H1 (cell line): ENCODE data around the gene PLD2. TPM values are rescaled to one million over a fixed set of nuclear protein-coding genes. Genes with fewer than 3 reads are reported as not detected.

Experiments used
- CTCF ChIA-PET: fragments of 300-600 bp; sonication (Branson Sonifier 250); formaldehyde crosslinking; loops from one replicate; lab custom pipeline; 2021; ENCODE audit not compliant: partially characterized antibody; lab: Charles Lee
- POLR2A ChIA-PET: fragments of 300-600 bp; sonication (Branson Sonifier 250); formaldehyde crosslinking; loops from one replicate; lab custom pipeline; 2021; ENCODE audit warnings: inconsistent platforms; ENCODE audit not compliant: partially characterized antibody; lab: Charles Lee
- DNase-seq, 2 experiments: peaks; one replicate each; pipeline versions ENCODE4 v3.0.0 to v3.0.0-alpha.2; 2010 to 2022; ENCODE audit warnings: low spot score in 2 of 2, low read depth in 1 of 2, mixed read lengths in 1 of 2
- FAIRE-seq: peaks from 2 replicates; lab custom pipeline; 2011; peaks lifted over from hg19 to GRCh38; lab: Jason Lieb, UNC
- H2AFZ ChIP-seq: 2 replicates; pipeline ENCODE4 v1.8.1; 2012; ENCODE audit warnings: low read length, inconsistent platforms
- H2AK5ac ChIP-seq: 2 replicates; pipeline ENCODE4 v1.6.1; 2013; ENCODE audit warnings: low read depth, low read length
- H2BK120ac ChIP-seq: replicated peaks from 2 replicates; pipeline ENCODE3; 2013; ENCODE audit warnings: low read depth, low read length, inconsistent platforms
- H2BK12ac ChIP-seq: 2 replicates; pipeline ENCODE4 v1.6.1; 2013; ENCODE audit warnings: low read depth, low read length
- H2BK15ac ChIP-seq: 2 replicates; pipeline ENCODE4 v1.6.1; 2013; ENCODE audit warnings: low read length
- H2BK20ac ChIP-seq: 2 replicates; pipeline ENCODE4 v1.6.1; 2013; ENCODE audit warnings: low read length
- H2BK5ac ChIP-seq: 2 replicates; pipeline ENCODE4 v1.6.1; 2013; ENCODE audit warnings: low read depth, low read length
- H3K14ac ChIP-seq: 2 replicates; pipeline ENCODE4 v1.6.1; 2013; ENCODE audit warnings: inconsistent platforms; ENCODE audit not compliant: insufficient read length
- H3K18ac ChIP-seq: 2 replicates; pipeline ENCODE4 v1.6.1; 2013; ENCODE audit warnings: low read length; ENCODE audit errors: extremely low read depth
- H3K23ac ChIP-seq: 2 replicates; pipeline ENCODE4 v1.6.1; 2013; ENCODE audit warnings: inconsistent platforms; ENCODE audit not compliant: insufficient read length
- H3K23me2 ChIP-seq: 2 replicates; pipeline ENCODE4 v1.6.1; 2013; ENCODE audit warnings: low read depth, low read length
- H3K27ac ChIP-seq: 2 replicates; pipeline ENCODE4 v1.6.1; 2011; ENCODE audit warnings: low read depth, low read length, inconsistent platforms
- H3K27me3 ChIP-seq, 4 experiments: replicated peaks in 1 of 4; 1 replicate in 1 of 4; 2 replicates in 3 of 4; pipeline versions ENCODE4 v1.6.1 to v1.8.1; 2011 to 2013; ENCODE audit warnings: low read length in 3 of 4, mild to moderate bottlenecking in 3 of 4, inconsistent platforms in 2 of 4, mixed read lengths in 2 of 4, moderate library complexity in 1 of 4; ENCODE audit not compliant: control insufficient read depth in 3 of 4, insufficient read depth in 3 of 4; ENCODE audit errors: extremely low read depth in 1 of 4
- H3K36me3 ChIP-seq, 4 experiments: 2 replicates each; pipeline versions ENCODE4 v1.6.1 to v1.8.1; 2011 to 2013; ENCODE audit warnings: mild to moderate bottlenecking in 4 of 4, low read length in 3 of 4, moderate library complexity in 2 of 4, control low read depth in 1 of 4, inconsistent platforms in 1 of 4; ENCODE audit not compliant: insufficient read depth in 4 of 4, control insufficient read depth in 2 of 4
- H3K4ac ChIP-seq: replicated peaks from 2 replicates; pipeline ENCODE3; 2013; ENCODE audit warnings: low read length, low read depth, mixed read lengths, inconsistent platforms; ENCODE audit not compliant: insufficient read length
- H3K4me1 ChIP-seq, 4 experiments: replicated peaks in 1 of 4; 1 replicate in 1 of 4; 2 replicates in 3 of 4; pipeline versions ENCODE4 v1.6.1 to v1.8.1; 2011 to 2013; ENCODE audit warnings: low read length in 3 of 4, inconsistent platforms in 2 of 4, mixed read lengths in 1 of 4; ENCODE audit not compliant: insufficient read depth in 4 of 4, control insufficient read depth in 3 of 4
- H3K4me2 ChIP-seq, 2 experiments: 2 replicates each; pipeline versions ENCODE4 v1.6.1 to v1.8.1; 2011 to 2013; ENCODE audit warnings: low read depth in 2 of 2, low read length in 2 of 2, control low read depth in 1 of 2, inconsistent platforms in 1 of 2, mild to moderate bottlenecking in 1 of 2; ENCODE audit not compliant: insufficient read depth in 1 of 2
- H3K4me3 ChIP-seq, 4 experiments: fragments of 200-600, 300-600 bp in 1 of 4; sonication (generic), shearing (Covaris generic), sonication (Bioruptor Twin) in 1 of 4; 2 replicates each; pipeline versions ENCODE4 v1.5.1 to v1.8.1; 2011 to 2016; ENCODE audit warnings: low read length in 4 of 4, low read depth in 3 of 4, control low read depth in 2 of 4, inconsistent platforms in 2 of 4, mild to moderate bottlenecking in 2 of 4, mixed read lengths in 1 of 4, moderate library complexity in 1 of 4; ENCODE audit not compliant: insufficient read depth in 2 of 4; ENCODE audit errors: extremely low read depth in 1 of 4
- H3K56ac ChIP-seq: replicated peaks from 2 replicates; pipeline ENCODE3; 2013; ENCODE audit warnings: low read depth, mild to moderate bottlenecking, mixed read lengths, low read length, inconsistent platforms; ENCODE audit not compliant: insufficient read length
- H3K79me1 ChIP-seq: 2 replicates; pipeline ENCODE4 v1.6.1; 2013; ENCODE audit warnings: low read depth, low read length, control low read depth
- H3K79me2 ChIP-seq, 2 experiments: 2 replicates each; pipeline versions ENCODE4 v1.6.1 to v1.8.1; 2012 to 2013; ENCODE audit warnings: low read length in 2 of 2, mild to moderate bottlenecking in 2 of 2, inconsistent platforms in 1 of 2; ENCODE audit not compliant: insufficient read depth in 2 of 2, control insufficient read depth in 1 of 2
- H3K9ac ChIP-seq, 4 experiments: replicated peaks in 1 of 4; 1 replicate in 1 of 4; 2 replicates in 3 of 4; pipeline versions ENCODE4 v1.6.1 to v1.8.1; 2011 to 2013; ENCODE audit warnings: low read depth in 3 of 4, low read length in 3 of 4, control low read depth in 2 of 4, mild to moderate bottlenecking in 2 of 4, moderate library complexity in 2 of 4, inconsistent platforms in 1 of 4; ENCODE audit errors: extremely low read depth in 1 of 4
- H3K9me3 ChIP-seq, 2 experiments: 2 replicates each; pipeline versions ENCODE4 v1.6.1 to v1.8.1; 2012 to 2013; ENCODE audit warnings: mild to moderate bottlenecking in 2 of 2, moderate library complexity in 2 of 2, control low read depth in 1 of 2, inconsistent platforms in 1 of 2, low read depth in 1 of 2, low read length in 1 of 2, mixed read lengths in 1 of 2; ENCODE audit not compliant: insufficient read depth in 2 of 2
- H4K20me1 ChIP-seq, 2 experiments: replicated peaks in 1 of 2; 2 replicates each; pipeline versions ENCODE3 to v1.8.1; 2011 to 2013; ENCODE audit warnings: inconsistent platforms in 2 of 2, low read length in 2 of 2, mild to moderate bottlenecking in 1 of 2; ENCODE audit not compliant: insufficient read depth in 2 of 2, control insufficient read depth in 1 of 2
- H4K5ac ChIP-seq: 2 replicates; pipeline ENCODE4 v1.6.1; 2013; ENCODE audit warnings: low read length, low read depth, mixed read lengths, inconsistent platforms; ENCODE audit not compliant: insufficient read length
- H4K8ac ChIP-seq: 2 replicates; pipeline ENCODE4 v1.8.0; 2013; ENCODE audit warnings: mild to moderate bottlenecking, moderate library complexity, low read length, inconsistent platforms; ENCODE audit not compliant: insufficient read depth; ENCODE audit errors: extremely low read depth
- H4K91ac ChIP-seq: replicated peaks from 2 replicates; pipeline ENCODE3; 2013; ENCODE audit warnings: low read length, mixed read lengths, inconsistent platforms; ENCODE audit not compliant: insufficient read length
- RNF2 ChIP-seq: fragments of 200-900, 300-1000 bp; sonication (generic); IDR thresholded peaks from 2 replicates; pipeline ENCODE4 v1.7.1; 2016; ENCODE audit warnings: borderline replicate concordance, low read depth, mild to moderate bottlenecking, antibody characterized with exemption, low read length; ENCODE audit not compliant: poor library complexity, severe bottlenecking; ENCODE audit errors: missing control alignments
- WGBS, 2 experiments: shearing (Covaris generic) in 1 of 2; methylation state at CpG; one replicate each; pipeline versions ENCODE4 v1.1.6 to v1.1.7; 2013 to 2015; ENCODE audit warnings: low lambda C conversion rate in 2 of 2, mixed read lengths in 2 of 2, inconsistent platforms in 1 of 2, low coverage in 1 of 2, missing lambda C conversion rate in 1 of 2; ENCODE audit not compliant: insufficient replicate concordance in 2 of 2, insufficient coverage in 1 of 2, insufficient read length in 1 of 2; ENCODE audit errors: extremely low coverage in 1 of 2, missing lambda C conversion rate in 1 of 2; 5-methylcytosine and 5-hydroxymethylcytosine counted together
- polyA plus RNA-seq, 7 experiments: library from polyadenylated mRNA; depleted of rRNA in 3 of 7; stranded (reverse) in 5 of 7; unstranded in 2 of 7; fragments of >200 nt in 5 of 7; fragments of 200-250 nt in 2 of 7; gene quantifications; 1 replicate in 5 of 7; 2 replicates in 1 of 7; 4 replicates in 1 of 7; pipeline versions ENCODE4 v1.2.1 to v1.2.3, GENCODE V29; 2011 to 2013; ENCODE audit warnings: missing spikeins in 2 of 7, mixed read lengths in 2 of 7
- total RNA-seq: library from RNA; stranded (reverse); fragmentation: NEBNext Ultra II Directional; extraction: Animal tissue kit (Norgen Biotek cat#: 25700); gene quantifications from 2 replicates; pipeline ENCODE4 v1.2.1, GENCODE V29; 2021

Gene PLD2
- total and polyA plus RNA-seq, 2 of the 8 experiments (the other 6 are each of a cell fraction or from before 2014, with no cell fraction given): 44.3 to 48.4 TPM

DNA sequence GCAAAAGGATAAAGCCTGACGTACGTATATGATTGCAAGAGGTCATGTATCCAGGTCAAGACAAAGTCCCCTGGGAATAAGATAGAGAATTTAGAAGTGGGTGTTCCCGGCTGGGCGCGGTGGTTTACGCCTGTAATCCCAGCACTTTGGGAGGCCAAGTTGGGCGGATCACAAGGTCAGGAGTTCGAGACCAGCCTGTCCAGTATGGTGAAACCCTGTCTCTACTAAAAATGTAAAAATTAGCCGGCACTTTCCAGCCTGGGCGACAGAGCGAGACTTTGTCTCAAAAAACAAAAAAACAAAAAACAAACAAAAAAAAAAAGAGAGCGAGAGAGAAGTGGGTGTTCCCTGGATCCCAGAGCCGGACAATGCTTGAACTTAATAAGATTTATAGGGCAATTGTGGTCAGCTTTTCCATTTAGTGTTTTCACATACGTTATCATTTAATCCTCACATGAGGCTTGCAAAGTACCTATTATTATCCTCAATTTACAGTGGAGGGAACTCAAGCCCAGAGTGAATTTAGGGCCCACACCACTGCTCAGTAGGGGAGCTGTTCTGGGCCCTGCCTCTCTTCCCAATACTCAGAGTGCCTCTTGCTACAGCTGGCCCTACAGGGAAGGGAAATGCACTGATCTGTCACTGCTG, 18.7 kb upstream of the PLD2 start:
- Histone ChIP-seq H3K9me3 (no peaks in the 10 kb centered on the region), H3K23ac (no peak overlapping the region), H3K79me1 (no peaks in the 10 kb centered on the region), H3K27me3 (peaks cover 3 to 30% (median 17%) of the 10 kb centered on the region in 4 experiments), H3K56ac (no peak overlapping the region), H3K4me2 (peak overlapping the region; percentile 70 to 98), H3K9ac (no peak overlapping the region), H3K23me2 (peaks cover 17% of the 10 kb centered on the region), H3K14ac (no peak overlapping the region), H3K4me1 (peaks cover 0 to 15% (median 8%) of the 10 kb centered on the region in 4 experiments; a peak in 5 of 7 replicates), H2BK12ac (no peak overlapping the region), H3K36me3 (no peaks in the 10 kb centered on the region), H4K8ac (no peak overlapping the region), H3K27ac (no peak overlapping the region), H2BK15ac (no peak overlapping the region), H4K91ac (peak overlapping the region; percentile 61), H2BK120ac (no peak overlapping the region), H2AFZ (no peak overlapping the region), H2BK5ac (no peak overlapping the region), H3K4me3 (peak overlapping the region; percentile 46 to 74 (median 66); a peak in 6 of 8 replicates), H3K4ac (no peak overlapping the region), H2BK20ac (no peak overlapping the region), H3K79me2 (no peaks in the 10 kb centered on the region), H4K5ac (no peak overlapping the region), H4K20me1 (peaks cover 0 to 2% of the 10 kb centered on the region in 2 experiments), H3K18ac (no peak overlapping the region), H2AK5ac (no peak overlapping the region)
- no peak for TF ChIP-seq RNF2
- WGBS, 2 experiments: 93% methylated on average over 14 of the region's 14 CpGs; no CpG with 5 or more reads in 1 of the 2 experiments
- DNase-seq: no peak
- ChIA-PET POLR2A (interaction anchor here (0.8 to 3.1 kb wide), 8 partner anchors 18 to 152 kb away, joined by 3 to 15 read pairs (median 4); partner anchors contain the start of genes PLD2, RNF167 and SLC25A11), CTCF (interaction anchor here (0.6 to 4.8 kb wide), 18 partner anchors 10 to 146 kb away, joined by 3 to 27 read pairs (median 3); partner anchors contain the start of gene TM4SF5)
- FAIRE-seq: no peak
